A673 (cell line): Measurements from ENCODE around the gene SCAMP3. TPM values are rescaled to one million over a fixed set of nuclear protein-coding genes. Genes with fewer than 3 reads are reported as not detected.
"Not testable (repeated sequence)": the region's sequence is repeated elsewhere in the genome, so short reads cannot be mapped to it uniquely, and the experiment has no call there.

ENCODE experiments used
- BruUV-seq: library from RNA; stranded (reverse); fragments of 400-500 nt; replicated peaks from 2 replicates; lab custom pipeline; 2021; lab: Mats Ljungman, UMichigan
- CTCF ChIA-PET: fragments of 300-600 bp; sonication (Branson Sonifier 250); formaldehyde crosslinking; loops from one replicate; lab custom pipeline; 2022; ENCODE audit warnings: antibody characterized with exemption; lab: Charles Lee
- POLR2A ChIA-PET: fragments of 300-600 bp; sonication (Branson Sonifier 250); formaldehyde crosslinking; loops from one replicate; lab custom pipeline; 2022; ENCODE audit warnings: antibody characterized with exemption; ENCODE audit not compliant: low non-redundant PET; lab: Charles Lee
- DNase-seq: peaks from one replicate; pipeline ENCODE4 v3.0.0-alpha.2; 2015; ENCODE audit warnings: low spot score
- H3K27ac ChIP-seq: fragments of 200-600 bp; sonication (generic); 2 replicates; pipeline ENCODE4 v1.5.1; 2016; ENCODE audit warnings: mixed run types, low read depth, mild to moderate bottlenecking, mixed read lengths, antibody characterized with exemption, low read length; ENCODE audit not compliant: poor library complexity, severe bottlenecking
- H3K27me3 ChIP-seq: fragments of 200-600 bp; sonication (generic); replicated peaks from 2 replicates; pipeline ENCODE4 v1.6.1; 2017; ENCODE audit warnings: mixed run types, low read depth, mild to moderate bottlenecking, mixed read lengths, antibody characterized with exemption, low read length; ENCODE audit not compliant: insufficient read depth, poor library complexity
- H3K36me3 ChIP-seq: fragments of 200-600 bp; sonication (generic); 2 replicates; pipeline ENCODE4 v1.6.1; 2016; ENCODE audit warnings: mixed run types, mild to moderate bottlenecking, mixed read lengths, antibody characterized with exemption, low read length; ENCODE audit not compliant: insufficient read depth, poor library complexity, severe bottlenecking
- H3K4me1 ChIP-seq: fragments of 200-600 bp; sonication (generic); 2 replicates; pipeline ENCODE4 v1.6.1; 2017; ENCODE audit warnings: mixed run types, mild to moderate bottlenecking, mixed read lengths, antibody characterized with exemption, low read length; ENCODE audit not compliant: insufficient read depth, poor library complexity, severe bottlenecking
- H3K4me3 ChIP-seq: fragments of 200-600 bp; sonication (generic); 2 replicates; pipeline ENCODE4 v1.5.1; 2016; ENCODE audit warnings: low read depth, mixed run types, mild to moderate bottlenecking, mixed read lengths, low read length; ENCODE audit not compliant: poor library complexity, severe bottlenecking
- H3K9me3 ChIP-seq: fragments of 200-600 bp; sonication (generic); 2 replicates; pipeline ENCODE4 v1.6.1; 2016; ENCODE audit warnings: mixed run types, low read depth, mild to moderate bottlenecking, mixed read lengths, antibody characterized with exemption, low read length; ENCODE audit not compliant: poor library complexity, severe bottlenecking
- CTCF ChIP-seq: fragments of 300-800, 200-600 bp; sonication (generic); conservative IDR thresholded peaks from 2 replicates; pipeline ENCODE4 v1.5.1; 2017; ENCODE audit warnings: low read depth, mild to moderate bottlenecking, antibody characterized with exemption, low read length, moderate library complexity, mixed read lengths
- EZH2 ChIP-seq: fragments of 200-600 bp; sonication (generic); IDR thresholded peaks from 2 replicates; pipeline ENCODE4 v1.6.1; 2017; ENCODE audit warnings: borderline replicate concordance, low read depth, mild to moderate bottlenecking, mixed read lengths, antibody characterized with exemption, low read length; ENCODE audit not compliant: poor library complexity, severe bottlenecking
- intact Hi-C: fragments of 100-400 bp; cut with micrococcal nuclease; formaldehyde crosslinking; loops from one replicate; pipeline ENCODE4 v1.10.0; 2022; ENCODE audit not compliant: unreplicated experiment
- total RNA-seq: library from RNA; stranded (reverse); gene quantifications from 2 replicates; pipeline ENCODE4 v1.2.3, GENCODE V29; 2021

The SCAMP3 gene
- total RNA-seq, 1 experiment from 2014 or later = 115 TPM

GRCh38 chr1:155223047-155223446 lies 39.1 kb downstream of the SCAMP3 start:
- intact Hi-C loops = no loop called here
- ChIA-PET POLR2A (no interaction called here), CTCF (no interaction called here)

GRCh38 chr1:155220211-155220965 lies 41.8 kb downstream of the SCAMP3 start:
- DNase-seq, H3K27ac ChIP-seq, H3K9me3 ChIP-seq, H3K27me3 ChIP-seq, H3K36me3 ChIP-seq, H3K4me3 ChIP-seq, intact Hi-C loops, BruUV-seq: not testable (repeated sequence)
- ChIA-PET POLR2A (interaction anchor here (0.8 kb wide), 1 partner anchor 12 kb away, joined by 3 read pairs; no protein-coding TSS in a partner anchor), CTCF (interaction anchor here (0.7 to 1.3 kb wide), 2 partner anchors 103 to 159 kb away, joined by 3 read pairs; no protein-coding TSS in a partner anchor)
- H3K4me1 ChIP-seq = peaks cover 11% of the 10 kb centered on the region

More at GRCh38 chr1:155223047-155223446, 39.1 kb downstream of the SCAMP3 start:
- H3K36me3 ChIP-seq = no peaks in the 10 kb centered on the region
- no peaks in the 10 kb centered on the region for H3K27me3 ChIP-seq
- TF ChIP-seq EZH2 (no peak), CTCF (no peak)
- peaks cover 25% of the 10 kb centered on the region for H3K4me1 ChIP-seq
- no peaks in the 10 kb centered on the region for H3K9me3 ChIP-seq
- no peak for DNase-seq
- no peak overlapping the region for H3K4me3 ChIP-seq
- BruUV-seq = no TSS peak
- no peak overlapping the region for H3K27ac ChIP-seq

- H3K4me3 ChIP-seq = no peak overlapping the region
- no peak overlapping the region for H3K27ac ChIP-seq
- H3K27me3 ChIP-seq = no peaks in the 10 kb centered on the region
- BruUV-seq = no TSS peak
- ChIA-PET POLR2A (no interaction called here), CTCF (no interaction called here)
- TF ChIP-seq CTCF (no peak), EZH2 (no peak)
- H3K4me1 ChIP-seq = peaks cover 6% of the 10 kb centered on the region
- no peaks in the 10 kb centered on the region for H3K9me3 ChIP-seq
- no peaks in the 10 kb centered on the region for H3K36me3 ChIP-seq
- no peak for DNase-seq
- intact Hi-C loops = no loop called here
These were observed 42.5 kb downstream of the SCAMP3 start for GRCh38 chr1:155219592-155220031.
